Placental pericyte (primary cell): ENCODE measurements around the gene C14orf93. TPM values are rescaled to one million over a fixed set of nuclear protein-coding genes. Genes with fewer than 3 reads are reported as not detected.

Source experiments
- total RNA-seq: library from RNA; depleted of rRNA; stranded (reverse); fragments of >200 nt; gene quantifications from 2 replicates; pipeline ENCODE4 v1.2.3, GENCODE V29; 2012

C14orf93 gene
- total RNA-seq, result 6.2 and 6.6 TPM in 2 replicates

GRCh38 chr14:23009939-23010726, at the start of gene C14orf93:
C14orf93 (minus strand) TSS chr14:23010143; CDS start chr14:22999023, 11,120 bp downstream.

GRCh38 chr14:23056956-23057756, 47.2 kb upstream of the C14orf93 start, which contains the start of gene CDH24:
CDH24 (minus strand) TSS chr14:23057520; CDS start chr14:23055733, 1,787 bp downstream.

GRCh38 chr14:23042162-23042965, 32.4 kb upstream of the C14orf93 start, which contains the start of gene PSMB11:
PSMB11 (plus strand) TSS chr14:23042212; CDS start chr14:23042226, 14 bp downstream.

GRCh38 chr14:23034498-23035302, 24.8 kb upstream of the C14orf93 start, which contains the start of gene PSMB5:
PSMB5 (minus strand) TSS chr14:23034900; CDS start chr14:23034881, 19 bp downstream.

GRCh38 chr14:22982477-22983245, 27.3 kb downstream of the C14orf93 start, which contains the start of gene AJUBA:
AJUBA (minus strand) TSS chr14:22982551; CDS start chr14:22982266, 285 bp downstream.

Other genes with a start within 250 kb of the C14orf93 start
- 56.3 and 101 TPM in 2 replicates for gene OXA1L, start 243.5 kb downstream of the C14orf93 start, total RNA-seq
- 7.4 and 26.5 TPM in 2 replicates for gene SLC7A7, start 194.7 kb downstream of the C14orf93 start, total RNA-seq
- gene MRPL52, start 180.3 kb downstream of the C14orf93 start, total RNA-seq, result 35.5 and 42.1 TPM in 2 replicates
- 664 and 991 TPM in 2 replicates for gene MMP14, start 173.6 kb downstream of the C14orf93 start, total RNA-seq
- 147 and 218 TPM in 2 replicates for gene LRP10, start 138.4 kb downstream of the C14orf93 start, total RNA-seq
- gene REM2, start 126.9 kb downstream of the C14orf93 start, total RNA-seq, result 0.22 TPM in 1 of 2 replicates, not detected in the other
- gene RBM23, start 91.0 kb downstream of the C14orf93 start, total RNA-seq, result 109 and 135 TPM in 2 replicates
- 81.0 and 87.8 TPM in 2 replicates for gene PRMT5, start 80.8 kb downstream of the C14orf93 start, total RNA-seq
- gene HAUS4, start 53.1 kb downstream of the C14orf93 start, total RNA-seq, result 19.7 and 32.2 TPM in 2 replicates
- gene AJUBA, start 27.6 kb downstream of the C14orf93 start, total RNA-seq, result 50.4 and 91.7 TPM in 2 replicates
- 156 and 197 TPM in 2 replicates for gene PSMB5, start 24.8 kb upstream of the C14orf93 start, total RNA-seq
- not detected in 2 replicates for gene PSMB11, start 32.1 kb upstream of the C14orf93 start, total RNA-seq
- 3.1 and 9.2 TPM in 2 replicates for gene CDH24, start 47.4 kb upstream of the C14orf93 start, total RNA-seq
- gene ACIN1, start 85.0 kb upstream of the C14orf93 start, total RNA-seq, result 73.5 and 107 TPM in 2 replicates
- gene C14orf119, start 85.4 kb upstream of the C14orf93 start, total RNA-seq, result 35.7 and 41.2 TPM in 2 replicates
- not detected in 2 replicates for gene CIROP, start 94.8 kb upstream of the C14orf93 start, total RNA-seq
- gene CEBPE, start 109.1 kb upstream of the C14orf93 start, total RNA-seq, result not detected in 2 replicates
- gene SLC7A8, start 173.5 kb upstream of the C14orf93 start, total RNA-seq, result 1.1 TPM in 2 replicates
- gene RNF212B, start 227.8 kb upstream of the C14orf93 start, total RNA-seq, result not detected in 2 replicates